Activated CD4-positive, CD25-positive, alpha-beta regulatory T cell treated with anti-CD3 and anti-CD28 coated beads, Interleukin-2, amount 50 U/mL, for 16 hours (primary cell): ENCODE measurements around the gene LHFPL3.

Experiments used
- DNase-seq: peaks from one replicate; pipeline ENCODE4 v3.0.0-alpha.2; 2020; ENCODE audit warnings: low read depth, low spot score

Gene LHFPL3

GRCh38 chr7:104371216-104371979 is 43.0 kb downstream of the LHFPL3 start:
- no peak for DNase-seq

- DNase-seq, result no peak
These were observed 43.6 kb downstream of the LHFPL3 start for GRCh38 chr7:104371980-104372357.

GRCh38 chr7:104382616-104383015 is 54.2 kb downstream of the LHFPL3 start:
- no peak for DNase-seq

- no peak for DNase-seq
These were observed 58.5 kb downstream of the LHFPL3 start for GRCh38 chr7:104386943-104387342.

- DNase-seq, result no peak
These were observed 59.8 kb downstream of the LHFPL3 start for GRCh38 chr7:104388222-104388621.

- no peak for DNase-seq
These were observed 66.8 kb downstream of the LHFPL3 start for GRCh38 chr7:104395162-104395561.

- no peak for DNase-seq
These were observed 69.0 kb downstream of the LHFPL3 start for GRCh38 chr7:104397442-104397841.

- no peak for DNase-seq
These were observed 80.0 kb downstream of the LHFPL3 start for GRCh38 chr7:104408371-104408770.

GRCh38 chr7:104410742-104411141 is 82.3 kb downstream of the LHFPL3 start:
- DNase-seq, result no peak

- no peak for DNase-seq
These were observed 84.5 kb downstream of the LHFPL3 start for GRCh38 chr7:104412911-104413310.

GRCh38 chr7:104414216-104414615 is 85.8 kb downstream of the LHFPL3 start:
- no peak for DNase-seq

- no peak for DNase-seq
These were observed 87.3 kb downstream of the LHFPL3 start for GRCh38 chr7:104415700-104416099.

- DNase-seq, result no peak
These were observed 88.5 kb downstream of the LHFPL3 start for GRCh38 chr7:104416866-104417393.

GRCh38 chr7:104431930-104432329 is 103.5 kb downstream of the LHFPL3 start:
- no peak for DNase-seq

- no peak for DNase-seq
These were observed 105.7 kb downstream of the LHFPL3 start for GRCh38 chr7:104434129-104434528.

- DNase-seq, result no peak
These were observed 114.1 kb downstream of the LHFPL3 start for GRCh38 chr7:104442481-104442880.

- DNase-seq, result no peak
These were observed 115.6 kb downstream of the LHFPL3 start for GRCh38 chr7:104444017-104444416.

- DNase-seq, result no peak
These were observed 117.0 kb downstream of the LHFPL3 start for GRCh38 chr7:104445393-104445792.

GRCh38 chr7:104450861-104451260 is 122.5 kb downstream of the LHFPL3 start:
- DNase-seq, result no peak

- no peak for DNase-seq
These were observed 124.8 kb downstream of the LHFPL3 start for GRCh38 chr7:104453190-104453589.

GRCh38 chr7:104458875-104459274 is 130.5 kb downstream of the LHFPL3 start:
- no peak for DNase-seq

GRCh38 chr7:104469166-104469820 is 140.9 kb downstream of the LHFPL3 start:
- DNase-seq, result no peak

- no peak for DNase-seq
These were observed 152.1 kb downstream of the LHFPL3 start for GRCh38 chr7:104480529-104480928.
